NCI-H2227 (cell line): Measurements from ENCODE around the gene CUL1.
A peak's percentile ranks its signal among the peaks of the same experiment; 100 is the strongest.

Source experiments
- DNase-seq: peaks from one replicate; lab custom pipeline; 2025; ENCODE audit not compliant: unreplicated experiment; lab: John Stamatoyannopoulos, UW

The CUL1 gene

DNA sequence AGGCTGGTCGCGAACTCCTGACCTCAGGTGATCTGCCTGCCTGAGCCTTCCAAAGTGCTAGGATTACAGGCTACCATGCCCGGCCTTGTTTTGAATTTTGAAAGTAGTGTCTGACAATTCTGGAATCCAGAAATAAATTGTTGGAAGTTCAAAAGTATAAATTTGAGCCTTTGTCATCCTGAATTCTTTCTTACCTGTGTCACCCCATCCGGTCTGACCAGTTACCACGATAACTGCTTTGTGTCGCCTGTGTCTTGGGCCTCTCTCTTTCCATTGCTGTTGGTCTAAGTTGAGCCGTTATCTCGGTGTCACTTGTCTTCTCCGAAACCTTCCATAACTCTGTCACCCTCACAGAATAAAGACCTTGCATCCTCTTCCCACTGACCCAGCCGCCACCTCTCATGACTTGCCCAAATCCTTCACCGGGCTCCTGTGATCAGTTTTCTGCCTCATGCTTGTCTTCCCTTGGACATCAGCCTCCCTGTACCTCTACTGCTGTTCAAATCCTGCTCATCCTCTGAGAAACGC, 18.6 kb downstream of the CUL1 start:
- DNase-seq, result no peak

DNA sequence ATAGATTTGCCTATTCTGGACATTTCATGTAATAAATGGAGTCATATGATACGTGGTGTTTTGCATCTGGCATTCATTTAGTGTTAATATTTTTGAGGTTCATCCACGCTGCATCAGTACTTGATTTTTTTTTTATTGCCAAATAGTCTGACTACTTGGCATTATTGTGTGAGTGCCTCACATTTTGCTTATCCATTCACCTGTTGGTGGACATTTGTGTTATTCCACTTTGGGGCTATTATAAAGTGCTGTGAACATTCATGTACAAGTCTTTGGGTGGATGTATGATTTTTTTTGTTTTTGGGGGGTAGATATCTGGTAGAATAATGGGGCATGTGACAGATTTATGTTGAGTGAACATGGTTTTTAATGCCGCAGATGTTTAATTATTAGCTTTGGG, 19.7 kb downstream of the CUL1 start:
- no peak for DNase-seq

DNA sequence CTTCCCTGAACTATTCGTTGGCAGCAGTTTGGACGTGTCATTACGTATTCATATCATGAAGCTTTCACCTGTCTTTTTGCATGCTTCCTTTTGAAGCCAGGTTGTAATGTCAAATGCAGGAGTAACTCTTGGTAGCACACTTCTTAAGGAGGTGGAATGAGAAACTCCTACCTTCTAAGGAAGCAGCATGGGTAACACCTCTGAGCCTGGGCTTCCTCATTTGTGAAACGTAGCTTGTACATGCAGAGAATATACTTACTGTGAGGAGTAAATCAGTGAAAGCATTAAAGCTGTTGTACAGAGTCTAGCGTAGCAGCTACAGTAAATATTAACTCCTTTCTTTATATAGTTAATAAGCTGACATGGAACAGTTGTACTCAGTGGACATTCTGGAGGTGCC, 21.1 kb downstream of the CUL1 start:
- no peak for DNase-seq

DNA sequence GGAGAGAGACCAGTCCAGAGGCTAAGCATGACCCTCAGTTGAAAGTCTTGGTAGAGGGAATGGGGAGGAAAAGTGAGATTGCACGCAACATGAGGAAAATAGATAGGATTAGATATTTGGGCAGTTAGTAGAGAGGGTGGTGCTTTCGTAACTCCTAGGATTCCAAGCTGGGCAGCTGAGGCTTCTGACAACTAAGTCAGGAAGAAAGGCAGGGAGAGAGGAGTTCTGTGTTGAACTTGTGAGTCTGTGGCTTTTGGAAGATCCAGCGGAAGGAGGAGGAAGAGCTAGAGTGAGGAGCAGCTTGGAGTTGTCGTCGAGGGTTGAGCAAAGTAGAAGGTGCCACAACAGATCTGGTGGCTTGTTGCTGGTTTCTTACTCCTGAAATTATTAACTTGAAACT, 21.8 kb downstream of the CUL1 start:
- DNase-seq, result no peak

DNA sequence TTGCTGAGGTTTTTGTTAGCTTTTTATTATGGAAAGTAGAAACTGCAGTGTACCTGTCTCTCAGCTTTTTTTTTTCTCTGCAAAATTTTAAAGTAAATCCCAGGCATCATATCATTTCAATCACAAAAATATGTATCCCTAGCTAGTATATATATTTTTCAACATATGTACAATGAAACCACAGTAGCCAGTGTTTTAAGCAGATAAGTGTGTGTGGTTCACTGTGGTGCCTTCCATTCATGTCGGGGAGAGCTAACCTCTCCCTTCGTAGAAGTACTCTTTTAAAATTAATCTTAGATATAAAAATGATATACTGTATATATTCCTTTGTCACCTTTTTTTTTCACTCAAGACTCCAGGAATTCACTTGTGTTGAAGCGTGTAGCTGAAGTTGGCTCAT, 22.7 kb downstream of the CUL1 start:
- no peak for DNase-seq

DNA sequence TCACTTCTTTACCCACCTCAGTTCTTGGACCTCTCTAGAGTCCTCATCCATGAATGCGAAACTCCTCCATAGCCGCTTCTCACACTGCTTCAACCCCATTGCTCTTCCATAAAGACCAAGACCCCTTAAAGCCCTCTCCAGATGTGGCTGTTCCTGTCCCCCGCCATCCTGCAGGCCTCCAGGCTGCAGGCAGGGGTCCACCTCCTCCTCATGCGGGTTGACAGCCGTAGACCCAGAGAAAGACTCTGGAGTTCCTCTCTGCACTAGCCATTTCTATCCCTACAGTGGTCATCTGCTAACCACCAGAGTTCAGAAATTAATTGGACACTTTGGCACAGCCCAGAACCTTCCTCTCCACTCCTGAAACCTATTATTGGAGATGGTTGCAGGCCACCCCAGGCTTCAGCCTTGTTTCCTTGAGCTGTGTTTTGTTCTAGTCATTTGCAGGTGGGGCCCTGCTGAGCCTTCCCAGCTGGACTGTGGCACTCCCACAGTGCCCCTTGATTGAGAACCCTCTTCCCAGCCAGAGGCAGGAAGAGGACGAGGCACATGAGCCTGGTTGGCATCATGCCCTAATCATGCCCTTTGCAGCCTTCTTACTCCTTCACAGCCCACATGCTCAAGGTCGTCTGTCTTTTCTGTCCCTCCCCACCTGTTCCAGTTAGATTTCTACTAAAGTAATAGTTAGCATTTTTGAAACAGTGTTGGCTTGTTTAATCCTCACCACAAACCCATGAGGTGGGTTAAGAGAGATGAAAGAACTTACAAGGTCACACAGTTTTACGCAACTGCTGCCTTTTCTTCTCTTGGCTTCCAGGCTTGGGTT, 23.9 kb downstream of the CUL1 start:
- no peak for DNase-seq

DNA sequence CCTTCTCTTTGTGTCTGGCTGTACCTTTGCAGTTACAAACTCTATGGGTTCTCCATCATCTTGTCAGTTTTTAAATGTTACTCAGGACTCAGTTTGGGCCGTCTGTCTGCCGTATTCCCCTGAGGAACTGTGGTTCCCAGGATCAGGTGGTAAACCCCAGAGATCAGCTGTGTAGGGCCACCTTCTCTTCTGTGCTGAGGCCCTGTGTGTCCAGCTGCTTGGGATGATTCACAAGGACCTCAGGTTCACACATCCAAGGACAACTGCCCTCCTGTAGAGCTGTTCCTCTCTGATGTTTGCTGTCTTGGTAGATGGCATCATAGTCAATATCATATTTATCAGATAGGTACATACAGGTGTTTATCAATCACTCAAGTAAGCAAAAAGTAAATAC, 24.5 kb downstream of the CUL1 start:
- DNase-seq, result no peak

DNA sequence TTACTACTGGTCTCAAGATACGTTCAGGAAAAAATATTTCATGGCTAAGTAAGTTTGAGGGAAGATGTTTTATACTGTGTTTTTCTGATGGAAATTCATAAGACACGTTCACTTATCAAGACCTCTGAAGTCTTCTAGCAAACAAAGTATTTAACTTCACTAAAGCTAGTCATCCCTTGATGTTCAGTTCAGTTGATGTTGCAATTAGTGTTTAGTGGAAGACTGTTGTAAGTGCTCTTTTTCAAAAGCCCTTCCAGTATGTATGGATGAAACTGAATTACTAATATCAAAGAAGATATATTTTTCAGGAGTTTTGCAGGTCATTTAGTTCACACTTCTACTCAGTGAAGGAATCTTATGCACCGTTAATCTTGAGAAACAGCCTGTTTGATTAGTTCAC, 25.1 kb downstream of the CUL1 start:
- DNase-seq, result no peak

DNA sequence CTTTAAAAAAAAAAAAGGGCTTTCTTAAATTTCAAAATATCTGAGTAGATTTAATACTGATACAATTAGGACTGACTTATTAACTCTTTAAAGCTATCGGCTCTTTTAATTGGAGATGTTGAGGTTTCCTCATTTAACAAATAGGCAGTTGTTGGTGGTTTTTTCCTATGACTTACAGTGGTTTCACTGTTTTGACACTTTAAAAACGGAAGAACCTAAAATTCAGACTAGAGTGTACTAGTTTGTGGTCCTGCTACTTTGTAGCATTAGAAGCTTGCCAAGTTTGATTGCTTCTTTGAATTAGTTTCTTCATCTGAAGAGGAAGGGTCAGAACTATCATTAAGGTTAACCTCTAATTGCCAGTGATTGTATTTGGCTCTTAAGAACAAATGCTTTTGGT, 27.7 kb downstream of the CUL1 start:
- DNase-seq, result no peak

DNA sequence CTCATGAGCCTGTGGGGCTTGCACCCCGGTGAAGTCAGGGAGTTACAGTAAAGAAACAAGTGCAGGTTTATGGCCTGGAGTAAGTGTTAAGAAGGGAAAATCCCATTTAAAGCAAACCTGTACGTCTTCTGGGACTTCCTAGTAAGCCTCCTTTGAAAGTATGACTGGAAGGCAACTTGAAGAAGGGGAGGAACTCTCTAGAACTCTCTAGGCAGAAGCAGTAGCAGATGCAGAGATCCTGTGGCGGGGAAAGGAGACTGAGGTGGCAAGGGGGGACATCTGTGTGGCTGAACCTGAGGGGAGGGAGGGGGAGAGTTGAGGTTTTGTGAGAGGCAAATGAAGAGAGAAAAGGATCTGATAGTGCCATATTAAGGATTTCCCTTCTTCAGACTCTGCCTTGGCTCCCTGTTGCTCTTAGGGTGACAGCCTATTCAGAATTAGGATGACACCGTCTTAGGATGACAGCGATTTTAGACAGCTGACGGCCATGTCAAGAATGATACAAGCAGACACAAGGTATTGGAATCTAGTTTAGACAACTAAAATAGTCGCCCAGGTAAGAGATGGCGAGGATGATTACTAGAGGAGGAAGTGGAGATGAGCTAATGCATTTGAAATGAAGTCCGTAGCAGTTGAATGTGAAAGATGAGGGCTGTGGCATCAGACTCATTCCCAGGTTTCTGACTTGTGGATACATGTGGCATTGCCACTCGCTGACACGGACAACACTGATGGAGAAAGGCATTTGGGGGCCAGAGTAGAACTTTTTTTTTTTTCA, 29.0 kb downstream of the CUL1 start:
- DNase-seq, result no peak

DNA sequence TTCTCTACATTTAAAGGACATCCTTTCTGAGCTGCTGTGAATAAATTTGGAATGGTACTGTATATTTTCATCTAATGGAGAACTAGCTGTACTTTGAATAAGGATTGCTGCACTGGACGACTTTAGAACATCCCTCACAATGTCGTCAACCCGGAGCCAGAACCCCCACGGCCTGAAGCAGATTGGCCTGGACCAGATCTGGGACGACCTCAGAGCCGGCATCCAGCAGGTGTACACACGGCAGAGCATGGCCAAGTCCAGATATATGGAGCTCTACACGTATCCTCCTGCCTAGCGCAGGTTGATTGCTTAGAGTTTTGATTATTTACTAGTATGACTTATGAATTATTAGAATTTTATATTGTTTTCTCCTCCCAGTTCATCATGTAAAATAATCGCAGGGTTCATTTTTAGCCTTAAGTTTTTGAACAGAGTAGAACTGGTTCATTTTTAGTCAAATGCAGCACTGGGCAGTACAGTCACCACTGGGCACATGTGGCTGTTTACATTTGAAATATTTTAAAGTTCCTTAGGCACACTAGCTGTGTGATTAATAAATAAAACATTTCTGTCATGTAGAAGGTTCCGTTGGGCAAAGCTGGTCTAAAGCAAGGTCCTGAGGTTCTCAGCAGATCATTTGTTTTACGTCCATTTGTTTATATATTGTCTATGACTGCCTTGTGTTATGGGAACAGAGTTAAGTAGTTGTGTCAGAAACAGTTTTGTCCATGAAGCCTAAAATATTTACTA, 31.5 kb downstream of the CUL1 start:
- DNase-seq, result no peak

DNA sequence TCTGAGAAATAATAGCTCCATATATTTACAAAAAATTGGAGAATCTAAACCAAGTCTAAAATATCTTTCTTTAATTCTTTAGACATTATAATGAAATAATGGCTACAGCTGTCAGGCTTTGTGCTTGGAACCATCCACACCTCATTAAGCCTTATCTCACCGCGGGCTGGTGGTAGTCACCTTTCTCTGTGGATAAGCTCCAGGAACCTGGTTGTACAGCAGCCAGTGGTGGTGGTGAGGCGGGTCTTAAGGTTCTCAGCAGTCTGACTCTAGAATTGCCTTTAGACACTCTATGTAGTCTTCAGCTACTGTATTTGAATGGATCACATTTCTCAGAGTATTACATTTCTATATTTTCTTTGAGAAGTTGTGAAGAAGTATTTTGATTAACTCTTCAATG, 34.2 kb downstream of the CUL1 start:
- no peak for DNase-seq

DNA sequence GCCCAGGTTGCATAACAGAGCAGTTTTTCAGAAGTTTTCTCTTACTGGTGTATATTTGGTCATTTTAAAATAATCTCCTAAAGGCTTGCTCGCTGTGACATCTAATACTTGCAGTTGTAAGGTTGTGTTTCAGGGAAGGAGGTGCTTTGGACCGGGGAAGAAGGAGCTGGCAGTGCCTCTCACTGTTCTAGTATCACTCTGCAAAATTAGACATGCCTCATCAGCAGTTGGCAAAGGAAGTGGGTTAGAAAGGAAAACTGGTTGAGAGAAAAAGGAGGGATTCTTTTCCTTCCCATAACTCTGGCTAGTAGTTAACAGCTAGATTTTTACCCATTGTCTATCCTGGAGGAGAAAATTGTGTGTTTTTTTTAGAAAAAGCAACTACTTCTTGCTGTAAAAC, 34.8 kb downstream of the CUL1 start:
- no peak for DNase-seq

DNA sequence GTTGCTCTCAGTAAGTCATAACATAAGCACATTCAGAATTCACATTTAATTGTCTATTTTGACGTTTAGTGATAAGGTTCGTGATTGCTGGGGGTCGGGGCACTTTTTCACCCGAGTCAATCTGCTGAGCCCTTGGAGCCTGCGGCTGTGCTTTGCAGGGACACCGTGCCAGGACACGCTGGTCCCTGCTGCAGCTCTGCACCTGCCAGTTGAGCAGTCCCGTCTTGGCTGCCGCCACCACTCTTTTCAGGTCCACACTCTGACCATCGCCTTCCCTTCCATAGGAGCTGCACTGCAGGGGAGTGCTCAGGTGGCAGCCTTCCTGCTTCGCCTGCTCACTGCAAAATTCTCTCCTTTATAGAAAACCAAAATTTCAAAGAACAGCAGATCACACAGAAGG, 36.4 kb downstream of the CUL1 start:
- DNase-seq, result no peak

DNA sequence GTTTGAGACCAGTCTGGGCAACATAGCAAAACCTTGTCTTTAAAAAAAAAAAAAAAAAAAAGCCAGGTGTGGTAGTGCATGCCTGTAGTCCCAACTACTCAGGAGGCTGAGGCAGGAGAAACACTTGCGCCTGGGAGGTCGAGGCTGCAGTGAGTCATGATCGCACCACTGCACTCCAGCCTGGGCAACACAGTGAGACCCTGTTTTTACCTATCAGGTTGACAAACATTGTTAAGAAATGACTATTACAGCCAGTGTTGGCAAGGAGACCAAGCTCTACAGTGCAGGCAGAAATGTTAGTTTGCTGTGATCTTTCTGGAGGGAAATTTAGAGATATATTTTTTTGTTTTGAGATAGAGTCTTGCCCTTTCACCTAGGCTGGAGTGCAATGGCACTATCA, 37.3 kb downstream of the CUL1 start:
- DNase-seq, result no peak

DNA sequence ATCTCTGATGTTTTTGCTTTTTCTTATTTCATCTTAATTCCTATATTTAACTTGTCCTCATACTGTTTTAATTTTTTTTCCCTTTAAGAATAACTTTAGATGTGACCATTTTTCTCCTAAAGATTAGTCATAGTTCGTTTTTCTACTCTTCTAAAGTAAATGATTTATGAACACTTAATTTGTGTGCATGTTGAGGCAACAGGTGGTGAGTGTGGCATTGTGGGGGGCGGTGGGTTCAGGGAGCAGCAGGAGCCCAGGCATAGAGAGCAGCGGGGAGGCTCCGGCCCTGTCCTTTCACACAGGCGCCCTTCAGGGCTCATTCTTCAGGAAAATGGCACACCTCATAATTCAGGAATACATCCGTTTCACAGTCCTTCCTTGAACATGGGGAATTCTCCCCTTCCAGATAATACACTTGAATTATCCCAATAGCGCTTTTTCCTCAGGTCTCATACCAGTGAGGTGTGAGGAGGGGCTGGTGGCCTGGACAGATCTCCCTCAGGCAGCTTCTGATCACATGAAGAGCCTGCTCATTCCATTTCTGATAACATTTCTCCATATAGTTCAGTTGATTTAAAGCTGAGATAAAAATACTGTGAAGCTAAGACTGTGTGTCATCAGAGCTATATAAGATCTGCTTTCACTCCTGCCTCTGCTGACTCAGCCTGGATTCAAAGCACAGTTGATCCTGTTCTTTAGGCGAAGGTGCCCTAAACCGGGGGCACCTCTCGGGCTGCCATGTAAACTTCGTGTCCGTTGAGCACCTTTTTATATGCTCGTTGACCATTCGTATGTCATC, 40.2 kb downstream of the CUL1 start:
- DNase-seq, result no peak

DNA sequence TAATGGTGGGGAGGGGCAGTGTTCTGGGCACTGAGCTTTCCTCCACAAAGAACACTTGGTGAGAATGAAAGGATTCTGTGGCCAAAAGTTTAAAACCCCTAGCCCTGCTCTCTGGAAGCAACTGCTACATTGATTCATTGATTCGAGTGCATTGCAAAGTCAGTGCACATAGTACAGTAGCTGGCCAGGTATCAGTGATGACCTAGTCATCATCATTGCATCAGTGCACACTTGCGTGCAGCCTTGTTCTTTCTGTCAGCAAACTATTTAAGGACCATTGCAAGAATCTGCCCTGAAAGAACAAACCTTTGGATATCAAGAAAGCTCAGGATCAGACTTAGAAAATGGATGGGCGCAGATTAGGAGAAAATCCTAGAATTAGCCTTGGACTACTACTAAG, 47.4 kb downstream of the CUL1 start:
- no peak for DNase-seq

DNA sequence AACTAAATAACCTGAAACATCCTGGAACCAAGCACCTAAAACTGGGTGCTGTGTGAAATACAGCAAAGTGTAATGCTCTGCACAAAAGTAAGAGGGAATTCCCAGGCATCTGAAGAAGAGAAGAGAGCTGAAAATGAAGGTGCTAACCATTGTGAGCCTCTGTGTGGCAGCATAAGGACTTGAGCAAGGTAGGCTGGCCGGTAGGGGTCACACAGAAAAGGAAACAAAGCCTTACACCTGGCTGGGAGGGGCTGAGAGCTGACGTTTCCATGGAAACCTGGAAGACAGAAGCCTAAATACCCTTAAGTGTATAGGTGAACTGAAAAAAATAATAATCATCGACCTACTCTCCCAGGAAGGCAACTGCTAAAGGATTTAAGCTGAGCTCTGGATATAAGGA, 48.6 kb downstream of the CUL1 start:
- DNase-seq, result peak; percentile 67

DNA sequence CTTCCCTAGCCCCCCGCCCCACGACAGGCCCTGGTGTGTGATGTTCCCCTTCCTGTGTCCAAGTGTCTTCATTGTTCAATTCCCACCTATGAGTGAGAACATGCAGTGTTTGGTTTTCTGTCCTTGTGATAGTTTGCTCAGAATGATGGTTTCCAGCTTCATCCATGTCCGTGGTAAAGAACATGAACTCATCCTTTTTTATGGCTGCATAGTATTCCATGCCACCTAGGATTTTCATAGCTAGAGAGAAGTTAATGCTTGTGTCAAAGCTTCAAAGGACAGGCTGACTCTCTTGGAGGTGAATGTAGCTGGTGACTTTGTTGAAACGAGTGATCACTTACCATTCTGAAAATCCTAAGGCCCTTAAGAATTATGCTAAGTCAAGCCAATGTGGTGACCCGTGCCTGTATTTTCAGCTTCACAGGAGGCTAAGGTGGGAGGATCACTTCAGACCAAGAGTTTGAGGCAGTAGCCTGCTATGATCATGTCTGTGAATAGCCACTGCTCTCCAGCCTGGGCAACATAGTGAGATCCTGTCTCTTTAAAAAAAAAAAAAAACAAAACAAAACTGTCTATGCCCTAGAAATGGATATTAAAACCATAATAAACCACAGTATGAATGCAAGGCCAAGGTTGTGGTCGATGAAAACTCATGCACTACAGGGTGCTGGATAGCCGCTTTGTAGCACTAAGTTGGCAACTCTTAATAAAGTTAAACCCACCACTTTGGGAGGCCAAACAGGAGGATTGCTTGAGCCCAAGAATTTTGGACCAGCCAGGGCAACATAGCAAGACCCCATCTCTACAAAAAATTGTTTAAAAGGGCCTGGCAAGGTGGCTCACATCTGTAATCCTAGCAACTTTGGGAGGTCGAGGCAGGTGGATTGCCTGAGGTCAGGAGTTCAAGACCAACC, 52.0 kb downstream of the CUL1 start:
- DNase-seq, result no peak

DNA sequence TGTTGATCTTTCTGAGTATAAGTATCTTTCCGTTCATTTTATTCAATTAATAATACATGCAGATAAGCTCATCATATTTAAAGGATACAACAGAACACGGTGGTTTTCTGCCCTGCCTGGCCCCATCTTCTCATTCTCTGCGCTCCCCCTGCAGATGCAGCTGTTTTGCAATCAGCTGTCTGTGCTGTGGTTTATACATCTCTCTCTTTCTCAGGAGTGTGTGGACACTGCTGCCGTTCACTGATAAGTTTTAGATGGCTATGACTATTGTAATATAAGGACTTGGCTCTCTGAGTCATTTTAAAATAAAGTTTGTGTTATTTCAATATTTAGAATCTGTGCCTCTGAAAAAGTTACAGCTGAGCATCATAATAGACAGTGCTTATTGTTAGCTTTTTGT, 54.5 kb downstream of the CUL1 start:
- no peak for DNase-seq
